Measurements from ENCODE around the gene ADAM33. TPM values are rescaled to one million over a fixed set of nuclear protein-coding genes. Genes with fewer than 3 reads are reported as not detected.

ADAM33 gene
- total RNA-seq, 1 experiment from 2014 or later, result not detected

- Histone ChIP-seq H2AFZ (no peak overlapping the region), H3K4me2 (no peak overlapping the region), H4K20me1 (ENCODE audit: insufficient read depth) (no peaks in the 10 kb centered on the region), H3K36me3 (ENCODE audit: low read depth) (no peaks in the 10 kb centered on the region), H3K79me2 (ENCODE audit: low read depth) (no peaks in the 10 kb centered on the region), H3K4me3 (no peak overlapping the region), H3K27me3 (ENCODE audit: insufficient read depth, low read depth) (peaks cover 11% of the 10 kb centered on the region; the same call in 1 of the 2 replicates), H3F3A (ENCODE audit: insufficient read depth, low read depth) (peaks cover 8% of the 10 kb centered on the region; the same call in 1 of the 2 replicates), H3K9me2 (ENCODE audit: insufficient read depth) (no peaks in the 10 kb centered on the region), H3K9me3 (ENCODE audit: insufficient read depth, low read depth) (no peaks in the 10 kb centered on the region), H3K4me1 (replicated peaks; ENCODE audit: insufficient read depth) (peaks cover 6% of the 10 kb centered on the region), H3K27ac (no peak overlapping the region)
- CTCF ChIA-PET, result no interaction called here
- TF ChIP-seq CTCF (conservative IDR thresholded peaks at IDR 0.05) (no peak), EZH2 (IDR thresholded peaks at IDR 0.05; ENCODE audit: low read depth) (no peak)
- intact Hi-C loops (cut with micrococcal nuclease; ENCODE audit: unreplicated experiment), result no loop called here
- no peak for DNase-seq
- BruUV-seq (replicated peaks), result no TSS peak
- POLR2A ChIA-PET (ENCODE audit: unreplicated experiment), result no interaction called here
These were observed 41.5 kb upstream of the ADAM33 start for GRCh38 chr20:3723284-3723683.

- intact Hi-C loops (cut with micrococcal nuclease; ENCODE audit: unreplicated experiment), result no loop called here
- Histone ChIP-seq H3K9me3 (ENCODE audit: insufficient read depth, low read depth) (no peaks in the 10 kb centered on the region), H3K4me3 (no peak overlapping the region), H3F3A (ENCODE audit: insufficient read depth, low read depth) (no peaks in the 10 kb centered on the region), H3K27me3 (ENCODE audit: insufficient read depth, low read depth) (peaks cover 8% of the 10 kb centered on the region; the same call in 1 of the 2 replicates), H3K4me1 (replicated peaks; ENCODE audit: insufficient read depth) (no peaks in the 10 kb centered on the region), H3K36me3 (ENCODE audit: low read depth) (no peaks in the 10 kb centered on the region), H3K4me2 (no peak overlapping the region), H4K20me1 (ENCODE audit: insufficient read depth) (no peaks in the 10 kb centered on the region), H3K79me2 (ENCODE audit: low read depth) (no peaks in the 10 kb centered on the region), H3K27ac (no peak overlapping the region), H2AFZ (no peak overlapping the region), H3K9me2 (ENCODE audit: insufficient read depth) (no peaks in the 10 kb centered on the region)
- BruUV-seq (replicated peaks), result no TSS peak
- ChIA-PET CTCF (no interaction called here), POLR2A (ENCODE audit: unreplicated experiment) (no interaction called here)
- DNase-seq, result no peak
- no peak for TF ChIP-seq CTCF (conservative IDR thresholded peaks at IDR 0.05)
- TF ChIP-seq EZH2 (IDR thresholded peaks at IDR 0.05; ENCODE audit: low read depth), result no peak
These were observed 40.1 kb upstream of the ADAM33 start for GRCh38 chr20:3721912-3722311.

- H3K4me3 ChIP-seq, result no peak overlapping the region
- no peaks in the 10 kb centered on the region for H3K79me2 ChIP-seq (ENCODE audit: low read depth)
- no peak overlapping the region for H3K4me2 ChIP-seq
- ChIA-PET POLR2A (ENCODE audit: unreplicated experiment) (no interaction called here), CTCF (no interaction called here)
- no peaks in the 10 kb centered on the region for H3K4me1 ChIP-seq (replicated peaks; ENCODE audit: insufficient read depth)
- no peak overlapping the region for H2AFZ ChIP-seq
- H3K9me2 ChIP-seq (ENCODE audit: insufficient read depth), result no peaks in the 10 kb centered on the region
- no peaks in the 10 kb centered on the region for H3K36me3 ChIP-seq (ENCODE audit: low read depth)
- intact Hi-C loops (cut with micrococcal nuclease; ENCODE audit: unreplicated experiment), result no loop called here
- DNase-seq, result no peak
- TF ChIP-seq EZH2 (IDR thresholded peaks at IDR 0.05; ENCODE audit: low read depth), result no peak
- BruUV-seq (replicated peaks), result no TSS peak
- no peak overlapping the region for H3K27ac ChIP-seq
- no peaks in the 10 kb centered on the region for H4K20me1 ChIP-seq (ENCODE audit: insufficient read depth)
- no peaks in the 10 kb centered on the region for H3F3A ChIP-seq (ENCODE audit: insufficient read depth, low read depth)
- H3K27me3 ChIP-seq (ENCODE audit: insufficient read depth, low read depth), result peaks cover 6% of the 10 kb centered on the region; the same call in 1 of the 2 replicates
- H3K9me3 ChIP-seq (ENCODE audit: insufficient read depth, low read depth), result no peaks in the 10 kb centered on the region
These were observed 38.8 kb upstream of the ADAM33 start for GRCh38 chr20:3720626-3721025.

GRCh38 chr20:3720068-3720467 lies 38.3 kb upstream of the ADAM33 start:
- Histone ChIP-seq H3F3A (ENCODE audit: insufficient read depth, low read depth) (no peaks in the 10 kb centered on the region), H3K9me2 (ENCODE audit: insufficient read depth) (no peaks in the 10 kb centered on the region), H3K27ac (no peak overlapping the region), H3K4me2 (no peak overlapping the region), H3K27me3 (ENCODE audit: insufficient read depth, low read depth) (peaks cover 6% of the 10 kb centered on the region; the same call in 1 of the 2 replicates), H2AFZ (no peak overlapping the region), H3K4me1 (replicated peaks; ENCODE audit: insufficient read depth) (no peaks in the 10 kb centered on the region), H3K79me2 (ENCODE audit: low read depth) (no peaks in the 10 kb centered on the region), H3K4me3 (no peak overlapping the region), H4K20me1 (ENCODE audit: insufficient read depth) (no peaks in the 10 kb centered on the region), H3K9me3 (ENCODE audit: insufficient read depth, low read depth) (no peaks in the 10 kb centered on the region), H3K36me3 (ENCODE audit: low read depth) (no peaks in the 10 kb centered on the region)
- no peak for TF ChIP-seq EZH2 (IDR thresholded peaks at IDR 0.05; ENCODE audit: low read depth)
- TF ChIP-seq CTCF (conservative IDR thresholded peaks at IDR 0.05), result no peak
- BruUV-seq (replicated peaks), result no TSS peak
- POLR2A ChIA-PET (ENCODE audit: unreplicated experiment), result no interaction called here
- no peak for DNase-seq
- CTCF ChIA-PET, result interaction anchor here (0.5 kb wide), 1 partner anchor 357 kb away, joined by 5 read pairs; no protein-coding TSS in a partner anchor
- intact Hi-C loops (cut with micrococcal nuclease; ENCODE audit: unreplicated experiment), result no loop called here
